Measurements from ENCODE around the gene CALHM6.

The CALHM6 gene

DNA sequence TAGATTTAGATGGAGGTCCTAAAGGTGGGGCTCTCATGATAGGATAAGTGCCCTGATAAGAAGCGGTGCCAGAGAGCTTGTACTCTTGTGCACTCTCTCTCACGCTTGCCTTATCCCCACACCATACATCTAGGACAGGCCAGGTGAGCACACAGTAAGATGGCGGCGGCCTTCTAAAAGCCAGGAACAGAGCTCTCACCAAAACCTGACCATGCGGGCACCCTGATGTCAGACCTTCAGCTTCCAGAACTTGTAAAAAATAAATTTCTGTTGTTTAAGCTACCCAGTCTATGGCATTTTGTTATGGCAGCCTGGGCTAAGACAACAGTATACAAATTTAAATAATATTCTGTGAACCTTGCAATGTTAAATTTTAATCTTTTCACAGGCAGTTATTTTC lies 40.8 kb upstream of the CALHM6 start:
- intact Hi-C loops (cut with DNase I; ENCODE audit: low total_unique reads), result no loop called here
- no peak for DNase-seq
- H3K4me3 ChIP-seq, result no peak overlapping the region
- no peak overlapping the region for H3K27ac ChIP-seq
- TF ChIP-seq, protein P1, sequence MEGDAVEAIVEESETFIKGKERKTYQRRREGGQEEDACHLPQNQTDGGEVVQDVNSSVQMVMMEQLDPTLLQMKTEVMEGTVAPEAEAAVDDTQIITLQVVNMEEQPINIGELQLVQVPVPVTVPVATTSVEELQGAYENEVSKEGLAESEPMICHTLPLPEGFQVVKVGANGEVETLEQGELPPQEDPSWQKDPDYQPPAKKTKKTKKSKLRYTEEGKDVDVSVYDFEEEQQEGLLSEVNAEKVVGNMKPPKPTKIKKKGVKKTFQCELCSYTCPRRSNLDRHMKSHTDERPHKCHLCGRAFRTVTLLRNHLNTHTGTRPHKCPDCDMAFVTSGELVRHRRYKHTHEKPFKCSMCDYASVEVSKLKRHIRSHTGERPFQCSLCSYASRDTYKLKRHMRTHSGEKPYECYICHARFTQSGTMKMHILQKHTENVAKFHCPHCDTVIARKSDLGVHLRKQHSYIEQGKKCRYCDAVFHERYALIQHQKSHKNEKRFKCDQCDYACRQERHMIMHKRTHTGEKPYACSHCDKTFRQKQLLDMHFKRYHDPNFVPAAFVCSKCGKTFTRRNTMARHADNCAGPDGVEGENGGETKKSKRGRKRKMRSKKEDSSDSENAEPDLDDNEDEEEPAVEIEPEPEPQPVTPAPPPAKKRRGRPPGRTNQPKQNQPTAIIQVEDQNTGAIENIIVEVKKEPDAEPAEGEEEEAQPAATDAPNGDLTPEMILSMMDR (IDR thresholded peaks at IDR 0.05), result no peak
- H3K36me3 ChIP-seq, result no peaks in the 10 kb centered on the region
- H3K4me1 ChIP-seq, result peaks cover 0 to 3% (median 0%) of the 10 kb centered on the region in 4 donors
- no peaks in the 10 kb centered on the region for H3K9me3 ChIP-seq
- H3K27me3 ChIP-seq, result no peaks in the 10 kb centered on the region

DNA sequence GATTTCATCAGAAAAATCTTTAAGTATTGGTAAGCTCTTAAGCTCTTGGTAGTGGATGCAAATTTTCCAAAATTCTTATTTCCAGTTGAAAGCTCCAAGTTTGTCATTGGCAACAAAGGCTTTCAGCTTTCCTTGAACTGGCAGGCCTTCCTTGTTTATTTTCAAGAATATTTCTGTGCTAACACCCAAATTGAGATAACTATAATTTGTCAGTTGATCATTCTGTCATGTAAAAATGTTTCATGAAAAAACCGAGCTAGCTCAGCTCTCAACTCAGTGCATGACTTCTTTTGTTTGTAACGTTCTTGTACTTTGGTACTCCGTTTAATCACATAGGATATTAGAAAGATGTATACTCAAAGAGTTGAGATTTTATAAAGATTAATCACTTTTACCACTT lies 38.9 kb upstream of the CALHM6 start:
- DNase-seq, result no peak
- intact Hi-C loops (cut with DNase I; ENCODE audit: low total_unique reads), result no loop called here
- H3K36me3 ChIP-seq, result peaks cover 0 to 9% (median 8%) of the 10 kb centered on the region in 3 donors
- no peak overlapping the region for H3K27ac ChIP-seq
- H3K27me3 ChIP-seq, result no peaks in the 10 kb centered on the region
- no peaks in the 10 kb centered on the region for H3K9me3 ChIP-seq
- H3K4me3 ChIP-seq, result no peak overlapping the region
- peaks cover 0 to 3% (median 0%) of the 10 kb centered on the region in 4 donors for H3K4me1 ChIP-seq
- TF ChIP-seq, protein P1 (IDR thresholded peaks at IDR 0.05), result no peak

DNA sequence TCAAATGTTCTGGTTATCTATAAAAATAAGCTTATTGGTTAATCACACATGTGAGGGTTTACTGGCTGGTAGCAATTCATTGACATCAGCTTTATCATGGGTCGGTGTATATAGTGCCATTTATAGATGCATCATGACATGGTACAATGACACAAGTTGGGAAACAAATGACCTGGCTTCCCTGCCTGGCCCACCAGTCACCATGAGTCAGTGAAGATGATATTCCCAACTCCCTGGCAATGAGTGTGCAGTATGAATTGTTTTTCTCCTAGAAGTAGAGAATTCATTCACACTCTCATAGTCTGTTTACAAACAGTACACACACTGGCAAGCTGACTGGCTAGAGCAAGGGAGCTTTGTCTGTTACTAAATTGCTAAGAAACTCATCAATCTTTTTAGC lies 37.2 kb upstream of the CALHM6 start:
- Histone ChIP-seq H3K36me3 (peaks cover 13 to 25% (median 22%) of the 10 kb centered on the region in 3 donors), H3K4me1 (peaks cover 0 to 3% (median 0%) of the 10 kb centered on the region in 4 donors), H3K27ac (no peak overlapping the region), H3K4me3 (no peak overlapping the region), H3K9me3 (no peaks in the 10 kb centered on the region), H3K27me3 (no peaks in the 10 kb centered on the region)
- TF ChIP-seq, protein P1 (IDR thresholded peaks at IDR 0.05), result no peak
- no peak for DNase-seq
- intact Hi-C loops (cut with DNase I; ENCODE audit: low total_unique reads), result no loop called here

DNA sequence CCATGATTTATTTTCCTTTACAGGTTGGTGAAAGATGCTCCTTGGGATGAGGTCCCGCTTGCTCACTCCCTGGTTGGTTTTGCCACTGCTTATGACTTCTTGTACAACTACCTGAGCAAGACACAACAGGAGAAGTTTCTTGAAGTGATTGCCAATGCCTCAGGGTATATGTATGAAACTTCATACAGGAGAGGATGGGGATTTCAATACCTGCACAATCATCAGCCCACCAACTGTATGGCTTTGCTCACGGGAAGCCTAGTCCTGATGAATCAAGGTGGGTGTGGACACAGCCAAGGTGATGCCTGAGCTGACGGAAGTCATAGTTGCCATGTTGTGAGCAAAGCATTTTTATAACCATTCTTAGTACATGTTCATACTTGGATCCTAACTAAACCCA lies 34.6 kb upstream of the CALHM6 start:
- Histone ChIP-seq H3K9me3 (no peaks in the 10 kb centered on the region), H3K27me3 (no peaks in the 10 kb centered on the region), H3K4me3 (no peak overlapping the region), H3K4me1 (peaks cover 0 to 2% (median 0%) of the 10 kb centered on the region in 4 donors), H3K27ac (no peak overlapping the region), H3K36me3 (peaks cover 25 to 39% (median 31%) of the 10 kb centered on the region in 3 donors)
- intact Hi-C loops (cut with DNase I; ENCODE audit: low total_unique reads), result no loop called here
- TF ChIP-seq, protein P1 (IDR thresholded peaks at IDR 0.05), result no peak
- DNase-seq, result no peak

DNA sequence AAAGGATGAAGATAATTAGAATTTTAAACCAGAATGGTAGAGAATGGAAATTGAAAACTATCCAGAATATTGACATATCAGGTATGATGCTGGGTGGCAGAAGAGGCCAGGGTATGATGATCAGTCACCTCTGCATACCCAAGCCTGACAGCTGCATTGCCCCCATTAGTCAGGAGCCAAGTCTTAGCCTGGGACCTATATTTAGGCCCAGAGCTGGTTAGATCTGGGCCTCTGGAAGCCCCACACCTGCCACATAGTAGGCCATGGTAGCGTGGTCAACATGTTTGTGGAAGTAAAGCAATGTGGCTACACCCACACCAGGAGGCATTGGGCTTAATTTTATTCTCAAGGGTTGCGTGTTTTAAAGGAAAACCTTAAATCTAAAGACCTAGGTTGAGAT lies 32.1 kb upstream of the CALHM6 start:
- Histone ChIP-seq H3K4me1 (no peaks in the 10 kb centered on the region), H3K27me3 (no peaks in the 10 kb centered on the region), H3K4me3 (no peak overlapping the region), H3K9me3 (no peaks in the 10 kb centered on the region), H3K27ac (no peak overlapping the region), H3K36me3 (peaks cover 25 to 47% (median 45%) of the 10 kb centered on the region in 3 donors)
- DNase-seq, result no peak
- intact Hi-C loops (cut with DNase I; ENCODE audit: low total_unique reads), result no loop called here
- TF ChIP-seq, protein P1 (IDR thresholded peaks at IDR 0.05), result no peak

DNA sequence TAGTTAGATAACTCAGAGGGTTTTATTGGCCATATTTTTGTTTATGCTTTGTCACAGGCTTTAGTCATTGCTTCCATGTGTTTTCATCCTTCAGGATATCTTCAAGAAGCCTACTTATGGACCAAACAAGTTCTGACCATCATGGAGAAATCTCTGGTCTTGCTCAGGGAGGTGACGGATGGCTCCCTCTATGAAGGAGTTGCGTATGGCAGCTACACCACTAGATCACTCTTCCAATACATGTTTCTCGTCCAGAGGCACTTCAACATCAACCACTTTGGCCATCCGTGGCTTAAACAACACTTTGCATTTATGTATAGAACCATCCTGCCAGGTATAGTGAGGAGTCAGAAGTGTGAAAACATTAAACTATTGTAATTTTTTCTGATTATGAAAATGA lies 30.3 kb upstream of the CALHM6 start:
- Histone ChIP-seq H3K27ac (no peak overlapping the region), H3K36me3 (peaks cover 33 to 48% (median 47%) of the 10 kb centered on the region in 3 donors), H3K4me1 (no peaks in the 10 kb centered on the region), H3K27me3 (no peaks in the 10 kb centered on the region), H3K4me3 (no peak overlapping the region), H3K9me3 (no peaks in the 10 kb centered on the region)
- intact Hi-C loops (cut with DNase I; ENCODE audit: low total_unique reads), result no loop called here
- DNase-seq, result no peak
- TF ChIP-seq, protein P1 (IDR thresholded peaks at IDR 0.05), result no peak
